B cell (primary cell): ENCODE results near the gene ABHD5.

ENCODE experiments used
- EZH2 ChIP-seq: IDR thresholded peaks from 2 replicates; pipeline ENCODE4 v1.6.1; 2012; ENCODE audit warnings: borderline replicate concordance, low read depth, mild to moderate bottlenecking, moderate library complexity, low read length; ENCODE audit not compliant: insufficient read depth, poor library complexity, severe bottlenecking
- TF ChIP-seq, protein P1 (sequence below): fragments of 200-600 bp; IDR thresholded peaks from one replicate; pipeline ENCODE4 v1.8.0; 2022; ENCODE audit warnings: antibody characterized with exemption, mild to moderate bottlenecking

DNA sequence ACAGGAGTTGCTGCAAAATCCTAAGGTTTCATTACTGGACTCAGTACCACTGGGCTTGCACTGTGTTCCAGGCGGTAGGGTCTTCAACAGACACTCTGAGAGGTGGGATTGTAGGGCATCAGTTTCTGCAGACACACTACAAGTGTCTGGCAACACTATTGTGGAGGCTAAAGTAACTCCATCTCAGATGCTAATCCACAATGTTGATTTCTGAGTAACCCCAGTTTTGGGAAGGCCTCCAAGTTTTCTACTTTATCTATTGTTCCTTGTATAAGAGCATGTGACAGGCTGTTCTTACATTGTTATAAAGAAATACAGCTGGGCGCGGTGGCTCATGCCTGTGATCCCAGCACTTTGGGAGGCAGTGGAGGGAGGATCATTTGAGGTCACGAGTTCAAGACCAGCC, 2.5 kb upstream of the ABHD5 start:
- TF ChIP-seq, protein P1, sequence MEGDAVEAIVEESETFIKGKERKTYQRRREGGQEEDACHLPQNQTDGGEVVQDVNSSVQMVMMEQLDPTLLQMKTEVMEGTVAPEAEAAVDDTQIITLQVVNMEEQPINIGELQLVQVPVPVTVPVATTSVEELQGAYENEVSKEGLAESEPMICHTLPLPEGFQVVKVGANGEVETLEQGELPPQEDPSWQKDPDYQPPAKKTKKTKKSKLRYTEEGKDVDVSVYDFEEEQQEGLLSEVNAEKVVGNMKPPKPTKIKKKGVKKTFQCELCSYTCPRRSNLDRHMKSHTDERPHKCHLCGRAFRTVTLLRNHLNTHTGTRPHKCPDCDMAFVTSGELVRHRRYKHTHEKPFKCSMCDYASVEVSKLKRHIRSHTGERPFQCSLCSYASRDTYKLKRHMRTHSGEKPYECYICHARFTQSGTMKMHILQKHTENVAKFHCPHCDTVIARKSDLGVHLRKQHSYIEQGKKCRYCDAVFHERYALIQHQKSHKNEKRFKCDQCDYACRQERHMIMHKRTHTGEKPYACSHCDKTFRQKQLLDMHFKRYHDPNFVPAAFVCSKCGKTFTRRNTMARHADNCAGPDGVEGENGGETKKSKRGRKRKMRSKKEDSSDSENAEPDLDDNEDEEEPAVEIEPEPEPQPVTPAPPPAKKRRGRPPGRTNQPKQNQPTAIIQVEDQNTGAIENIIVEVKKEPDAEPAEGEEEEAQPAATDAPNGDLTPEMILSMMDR: no peak
- no peak for TF ChIP-seq EZH2
